T-helper 9 cell (primary cell): ENCODE measurements around the gene LDLRAP1.
A peak's percentile ranks its signal among the peaks of the same experiment; 100 is the strongest.

Experiments used
- DNase-seq: peaks from one replicate; pipeline ENCODE4 v3.0.0-alpha.2; 2020

The LDLRAP1 gene

DNA sequence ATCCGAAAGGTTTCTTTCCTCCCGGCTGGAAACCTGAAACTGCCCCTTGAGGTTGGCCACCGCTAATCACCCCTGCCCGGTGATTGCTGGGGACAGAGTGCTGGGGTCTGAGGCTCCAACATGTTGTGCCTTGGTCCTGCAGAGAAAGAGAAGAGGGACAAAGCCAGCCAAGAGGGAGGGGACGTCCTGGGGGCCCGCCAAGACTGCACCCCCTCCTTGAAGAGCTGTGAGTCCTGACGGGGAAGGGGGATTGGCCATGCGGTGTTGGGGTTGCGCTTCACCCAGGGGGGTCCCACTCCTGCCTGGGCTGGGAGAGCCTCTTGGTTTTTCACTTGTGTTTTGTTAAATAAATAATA, 19.5 kb downstream of the LDLRAP1 start:
- DNase-seq: no peak

DNA sequence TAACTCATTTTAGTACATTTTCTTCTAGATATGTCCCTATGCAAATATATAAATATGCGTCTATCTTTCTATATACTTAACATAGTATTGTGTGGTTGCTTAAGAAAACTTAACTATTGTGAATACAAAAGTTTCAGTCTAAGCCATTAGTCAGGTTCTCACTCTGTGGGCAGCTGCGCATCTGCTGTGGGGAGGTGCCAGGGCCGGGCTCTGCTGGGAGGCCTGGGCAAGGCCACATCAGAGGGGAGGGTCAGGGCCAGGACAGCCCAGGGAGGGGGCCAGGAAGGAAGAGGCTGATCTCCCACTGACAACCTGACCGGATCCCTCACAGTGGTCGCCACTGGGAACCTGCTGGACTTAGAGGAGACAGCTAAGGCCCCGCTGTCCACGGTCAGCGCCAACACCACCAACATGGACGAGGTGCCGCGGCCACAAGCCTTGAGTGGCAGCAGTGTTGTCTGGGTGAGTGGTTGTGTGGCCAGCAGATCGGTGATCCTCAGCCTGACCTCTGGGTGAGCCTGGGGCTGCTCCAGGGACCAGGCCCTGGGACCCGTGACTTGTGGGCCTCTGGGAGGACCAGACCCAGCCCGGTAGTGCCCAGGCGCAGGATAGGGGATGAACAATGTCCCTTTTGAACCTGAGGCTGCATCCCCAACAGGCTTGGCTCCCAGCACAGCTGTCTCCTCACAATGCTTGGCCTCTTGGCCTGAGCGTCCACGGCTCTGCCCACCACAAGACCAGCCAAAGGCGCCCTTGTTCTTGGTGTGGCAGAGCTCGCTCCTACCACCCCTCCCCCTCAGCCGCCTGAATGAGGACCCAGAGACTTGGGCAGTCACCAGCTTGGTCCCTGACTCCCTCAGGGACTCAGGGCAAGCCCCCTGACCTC, 20.2 kb downstream of the LDLRAP1 start:
- DNase-seq: no peak

DNA sequence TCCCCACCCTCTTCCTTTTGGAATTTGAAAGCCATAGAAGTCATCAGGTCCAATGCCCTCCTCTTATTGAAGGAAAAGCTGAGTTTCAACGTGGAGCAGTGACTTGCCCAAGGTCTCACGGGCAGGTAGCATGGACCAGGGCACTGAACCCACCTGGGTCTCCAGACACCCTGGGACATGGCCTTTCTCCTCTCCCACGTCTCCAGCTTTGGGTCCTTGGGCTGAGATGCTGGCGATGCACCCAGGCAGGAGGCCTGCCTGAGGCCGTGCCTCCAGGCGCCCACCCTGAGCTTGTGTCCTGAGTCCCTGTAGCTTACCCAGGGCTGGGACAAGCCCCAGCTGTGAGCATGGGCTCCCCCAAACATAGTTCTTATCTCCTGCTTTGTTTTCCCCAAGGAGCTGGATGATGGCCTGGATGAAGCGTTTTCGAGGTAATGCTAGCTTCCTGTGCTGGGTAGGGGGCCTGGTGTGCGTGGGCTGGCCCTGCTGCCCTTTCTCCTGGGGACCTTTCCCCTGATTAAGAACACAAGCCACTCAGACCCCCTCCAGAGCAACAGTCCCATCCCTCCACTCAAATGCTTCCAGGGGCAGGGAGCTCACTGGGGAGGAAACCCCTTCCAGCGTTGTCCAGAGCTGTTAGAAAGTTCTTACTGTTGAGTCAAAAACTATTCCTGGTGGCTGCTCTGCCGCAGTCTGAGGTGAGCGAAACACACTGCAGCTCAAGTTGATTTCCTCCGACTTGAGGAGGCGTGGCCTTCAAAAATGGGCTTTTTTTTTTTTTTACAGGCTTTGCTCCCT, 21.6 kb downstream of the LDLRAP1 start:
- DNase-seq: no peak

DNA sequence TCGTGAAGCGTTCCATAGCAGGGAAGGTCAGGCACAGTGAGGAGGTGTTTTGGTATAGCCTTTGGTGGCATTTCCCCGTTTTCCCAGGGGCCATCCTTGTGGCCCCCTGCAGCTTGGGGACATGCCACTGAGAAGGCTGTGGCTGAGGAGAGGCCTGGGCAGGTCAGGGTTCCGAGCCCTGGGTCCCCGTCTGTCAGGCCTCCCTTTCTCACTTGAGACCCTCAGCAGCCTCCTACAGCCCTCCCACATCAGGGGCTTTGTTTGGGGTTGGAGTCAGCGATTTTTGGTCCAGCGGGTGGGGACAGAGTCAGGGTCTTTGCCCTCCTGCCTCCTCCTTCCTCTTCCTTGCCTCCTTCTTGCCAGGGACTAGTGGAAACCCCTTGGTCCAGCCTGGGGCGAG, 22.2 kb downstream of the LDLRAP1 start:
- DNase-seq: no peak

DNA sequence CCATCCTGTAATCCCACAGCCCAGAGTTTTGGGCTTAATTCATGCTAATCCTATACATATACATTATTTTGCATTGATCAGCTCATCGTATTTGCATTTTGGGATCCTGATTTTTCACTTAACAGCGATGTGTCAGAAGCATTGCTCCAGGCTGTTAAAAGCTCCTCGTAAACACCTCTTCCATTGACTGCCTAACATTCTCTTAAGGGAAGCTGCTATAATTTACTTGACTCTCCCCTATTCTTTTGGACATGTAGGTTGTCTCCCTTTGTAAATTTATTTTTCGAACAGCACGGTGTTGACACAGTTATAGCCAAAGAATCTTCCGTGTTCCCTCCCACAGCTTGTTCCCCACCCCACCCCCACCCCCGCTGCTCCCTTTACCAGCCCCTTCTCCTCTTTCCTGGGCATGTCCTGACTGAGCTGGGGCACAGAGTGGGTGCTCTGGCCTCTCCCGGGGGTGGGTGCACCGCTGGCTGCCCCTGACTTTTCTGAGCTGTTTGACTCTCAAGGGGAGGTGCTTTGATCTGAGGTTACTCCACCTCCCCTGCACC, 22.8 kb downstream of the LDLRAP1 start:
- no peak for DNase-seq

DNA sequence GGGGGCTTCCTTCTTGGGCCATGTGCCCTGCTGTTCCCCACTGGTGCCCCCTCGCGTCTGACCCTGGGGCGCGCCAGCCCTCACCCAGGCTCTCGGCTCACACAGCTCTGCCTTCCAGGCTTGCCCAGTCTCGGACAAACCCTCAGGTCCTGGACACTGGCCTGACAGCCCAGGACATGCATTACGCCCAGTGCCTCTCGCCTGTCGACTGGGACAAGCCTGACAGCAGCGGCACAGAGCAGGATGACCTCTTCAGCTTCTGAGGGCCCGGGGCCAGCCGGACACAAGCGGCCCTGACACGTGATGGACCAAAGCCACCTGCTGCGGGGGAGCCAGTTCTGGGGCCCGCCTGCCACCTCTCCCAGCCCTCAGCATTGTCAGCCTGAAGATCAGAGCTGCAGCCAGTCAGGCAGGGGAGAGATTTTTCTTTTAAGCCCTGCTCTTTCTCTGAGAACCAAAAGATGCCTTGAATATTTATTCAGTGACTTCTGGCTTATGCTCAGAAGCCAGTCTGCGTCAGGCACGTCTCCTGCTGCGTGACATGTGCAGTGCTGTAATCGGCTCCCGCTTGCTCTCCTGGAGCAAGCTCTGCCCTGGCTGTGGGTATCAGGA, 23.4 kb downstream of the LDLRAP1 start:
- no peak for DNase-seq

DNA sequence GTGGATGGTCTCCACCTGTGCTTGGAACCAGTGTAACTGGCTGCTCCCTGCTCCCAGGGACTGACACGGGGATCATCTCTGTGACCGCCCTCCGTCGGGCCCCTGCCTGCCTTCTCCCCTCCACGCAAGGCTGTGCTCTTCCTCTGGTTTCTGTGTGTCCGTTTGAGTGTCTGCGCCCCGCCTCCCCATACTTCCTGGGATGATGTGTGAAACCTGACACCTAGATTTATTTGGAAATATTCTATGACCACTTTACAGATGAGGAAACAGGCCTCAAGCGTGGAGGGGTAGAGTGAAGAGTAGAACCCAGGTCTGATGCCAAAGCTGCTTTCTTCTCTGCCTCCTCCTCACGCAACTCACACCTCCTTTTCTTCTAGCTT, 24.3 kb downstream of the LDLRAP1 start:
- DNase-seq: no peak

DNA sequence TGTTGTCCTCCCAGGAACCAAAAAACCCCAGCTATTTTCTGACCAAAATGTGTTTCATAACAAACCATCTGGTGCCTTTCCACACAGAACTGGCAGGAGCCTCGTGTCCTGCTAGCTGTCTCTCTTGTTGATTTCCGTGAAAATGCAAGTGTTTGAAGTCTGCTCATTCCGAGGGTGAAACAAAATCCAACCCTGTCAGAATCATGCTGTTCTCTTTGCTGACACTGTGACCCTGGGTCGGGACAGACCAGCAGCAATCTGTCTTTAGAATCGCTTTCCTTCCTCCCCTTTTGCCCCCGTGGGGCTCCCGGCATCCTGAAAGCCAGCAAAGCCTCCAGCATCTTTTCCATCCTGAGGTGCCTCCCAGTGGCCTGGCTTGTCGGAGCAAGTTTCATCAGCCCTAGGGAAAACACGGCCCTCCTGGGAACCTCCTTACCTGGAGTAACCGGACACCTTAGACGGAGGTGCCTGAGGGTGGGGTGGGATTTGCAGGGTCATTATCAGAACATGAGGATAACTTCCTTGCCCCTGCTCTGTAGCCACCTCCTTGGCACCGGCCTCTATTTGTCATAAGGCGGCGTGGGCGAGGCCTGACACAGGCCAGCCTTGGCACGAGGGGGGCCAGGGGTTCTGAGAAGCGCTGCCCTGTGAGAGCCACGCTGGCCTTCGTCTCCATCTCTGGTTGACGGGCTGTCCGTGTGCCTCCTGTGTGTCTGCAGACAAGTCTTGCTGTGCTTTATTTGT, 24.9 kb downstream of the LDLRAP1 start:
- DNase-seq: no peak

DNA sequence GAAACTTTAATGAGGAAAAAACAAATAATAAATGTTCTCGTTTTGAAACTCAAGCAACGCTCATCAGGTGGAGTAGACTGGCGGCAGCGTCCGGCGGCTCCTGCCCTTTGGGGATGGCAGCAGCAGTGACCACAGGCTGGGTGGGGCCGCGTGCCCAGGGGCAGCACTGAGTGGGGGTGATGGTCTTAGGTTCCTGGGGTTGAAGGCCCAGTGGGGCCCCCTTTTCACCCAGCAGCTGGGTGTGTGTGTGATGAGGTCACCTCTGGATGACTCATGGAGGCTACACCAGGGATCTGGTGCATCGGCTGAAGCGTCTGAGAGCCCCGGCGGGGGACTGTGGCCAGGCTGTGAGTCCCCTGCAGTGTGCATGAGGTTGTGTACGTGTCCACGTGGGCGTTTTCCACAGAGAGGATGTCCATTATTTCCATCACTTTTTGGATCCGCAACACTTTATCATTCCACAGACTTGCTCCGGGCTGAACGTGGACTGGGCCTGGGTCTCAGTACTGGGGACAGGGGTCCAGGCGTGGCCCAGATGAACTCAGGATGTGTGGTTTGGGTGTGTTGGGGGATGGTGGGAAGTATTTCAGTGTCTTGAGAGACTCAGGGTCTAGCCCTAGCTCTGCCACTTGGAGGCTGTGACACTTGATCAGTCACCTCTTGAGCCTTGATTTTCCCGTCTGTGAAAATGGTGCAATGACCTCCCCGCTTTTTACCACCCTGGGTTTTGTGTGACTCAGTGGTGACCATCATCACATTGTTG, 25.6 kb downstream of the LDLRAP1 start:
- DNase-seq: no peak

DNA sequence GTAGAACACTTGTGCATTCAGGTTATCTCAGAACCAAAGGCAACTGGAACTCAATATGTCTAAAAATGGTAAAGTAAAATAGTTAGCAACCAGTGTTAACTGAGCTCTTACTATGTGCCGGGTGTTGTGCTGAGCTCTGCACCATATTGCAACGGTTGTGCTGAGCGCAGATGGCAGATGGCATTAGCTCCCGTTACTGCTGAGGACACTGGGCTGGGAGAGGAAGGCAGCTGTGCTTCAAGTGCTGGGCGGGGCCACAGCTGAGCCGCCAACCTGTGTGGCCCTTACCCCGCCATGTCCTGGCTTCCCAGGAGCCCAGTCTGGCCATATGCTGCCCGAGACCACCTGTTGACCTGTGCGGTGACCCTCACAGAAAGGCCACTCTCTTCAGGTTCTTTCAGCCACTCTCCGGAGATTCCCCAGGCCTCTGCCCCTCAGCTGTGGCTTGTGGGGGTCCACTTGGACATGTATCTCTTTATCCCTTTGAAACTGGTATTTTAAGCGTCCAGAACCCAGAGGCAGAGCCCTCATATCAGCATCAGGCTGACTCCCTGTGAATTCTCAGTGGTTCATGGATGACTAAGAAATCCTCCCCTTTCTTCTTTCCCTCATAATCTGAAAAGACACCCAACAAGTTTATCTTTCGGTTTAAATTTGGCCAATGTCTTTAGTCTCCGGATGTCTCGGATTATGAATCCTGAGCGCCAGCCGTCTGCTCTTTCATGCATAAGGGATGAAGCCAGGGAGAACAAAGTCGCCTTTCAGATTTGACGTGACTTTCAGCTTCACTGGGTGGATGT, 26.4 kb downstream of the LDLRAP1 start:
- DNase-seq: no peak

DNA sequence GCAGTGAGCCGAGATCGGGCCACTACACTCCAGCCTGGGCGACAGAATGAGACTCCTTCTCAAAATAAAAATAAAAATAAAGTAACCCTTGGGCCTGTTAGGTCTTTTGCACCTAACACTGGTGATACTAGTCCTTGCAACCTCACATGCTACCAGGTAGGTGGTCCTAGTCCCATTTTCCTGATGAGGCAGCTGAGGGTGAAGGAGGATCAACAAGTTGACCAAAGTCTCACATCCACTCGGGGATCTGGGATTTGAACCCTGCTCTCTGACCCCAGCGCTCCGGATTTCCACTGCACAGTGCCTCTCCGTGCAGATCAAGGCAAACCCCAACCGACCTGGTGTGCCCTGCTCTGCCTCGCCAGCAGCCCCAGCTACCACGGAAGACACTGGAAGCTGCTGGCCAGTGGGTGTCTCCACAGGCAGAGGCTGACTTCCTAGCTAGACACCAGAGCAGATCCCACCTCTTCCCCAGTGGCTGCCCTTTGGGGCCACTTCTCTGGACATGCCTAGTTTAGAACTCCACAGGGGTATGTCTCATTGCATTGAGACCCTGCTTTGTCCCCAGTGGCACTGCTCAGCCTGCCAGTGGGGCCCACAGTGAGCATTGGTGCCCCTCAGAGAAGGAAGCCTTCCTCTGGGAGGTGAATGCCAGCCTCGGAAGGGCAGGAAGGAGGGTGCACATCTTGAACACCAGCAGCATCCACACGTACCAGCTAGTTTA, 27.6 kb downstream of the LDLRAP1 start:
- DNase-seq: no peak

DNA sequence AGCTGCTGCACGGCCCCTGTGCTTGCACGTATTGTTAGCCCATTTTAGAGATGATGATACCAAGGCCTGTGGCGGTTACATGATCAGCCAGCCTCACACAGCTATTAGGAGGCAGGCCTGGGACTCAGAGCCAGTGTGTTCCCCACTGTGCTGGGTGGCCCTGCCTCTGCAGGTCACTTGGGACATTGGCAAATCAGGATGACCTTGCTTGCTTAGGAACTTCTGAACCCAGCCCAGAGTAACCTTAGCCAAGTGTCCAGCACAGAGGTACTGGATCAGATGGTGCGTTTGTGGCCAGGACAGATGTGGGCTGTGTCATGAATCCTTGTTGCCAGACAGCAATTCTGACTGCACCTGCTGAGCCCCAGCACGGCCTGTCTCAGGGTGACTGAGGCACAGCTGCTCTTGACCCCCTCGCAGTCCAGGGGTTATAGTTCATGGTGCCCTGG, 28.1 kb downstream of the LDLRAP1 start:
- no peak for DNase-seq

DNA sequence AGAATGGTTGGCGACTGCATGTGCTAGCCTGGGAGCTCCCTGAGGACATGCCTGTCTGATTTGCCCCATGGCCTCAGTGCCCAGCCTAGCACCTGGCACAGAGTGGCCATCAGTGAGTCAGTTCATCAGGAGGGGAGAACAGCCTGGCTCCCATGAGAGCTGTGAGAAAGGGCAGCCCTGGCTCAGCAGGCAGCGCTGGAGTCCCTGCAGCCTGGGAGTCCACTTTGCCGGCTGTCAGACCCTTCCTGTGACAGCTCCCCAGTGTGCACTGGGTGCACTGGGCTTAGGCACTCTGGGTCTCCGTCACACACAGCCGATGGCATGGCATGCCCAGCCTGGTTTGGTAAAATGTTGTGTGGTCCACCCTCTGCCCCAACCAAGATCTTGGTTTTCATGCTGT, 28.7 kb downstream of the LDLRAP1 start:
- DNase-seq: no peak

DNA sequence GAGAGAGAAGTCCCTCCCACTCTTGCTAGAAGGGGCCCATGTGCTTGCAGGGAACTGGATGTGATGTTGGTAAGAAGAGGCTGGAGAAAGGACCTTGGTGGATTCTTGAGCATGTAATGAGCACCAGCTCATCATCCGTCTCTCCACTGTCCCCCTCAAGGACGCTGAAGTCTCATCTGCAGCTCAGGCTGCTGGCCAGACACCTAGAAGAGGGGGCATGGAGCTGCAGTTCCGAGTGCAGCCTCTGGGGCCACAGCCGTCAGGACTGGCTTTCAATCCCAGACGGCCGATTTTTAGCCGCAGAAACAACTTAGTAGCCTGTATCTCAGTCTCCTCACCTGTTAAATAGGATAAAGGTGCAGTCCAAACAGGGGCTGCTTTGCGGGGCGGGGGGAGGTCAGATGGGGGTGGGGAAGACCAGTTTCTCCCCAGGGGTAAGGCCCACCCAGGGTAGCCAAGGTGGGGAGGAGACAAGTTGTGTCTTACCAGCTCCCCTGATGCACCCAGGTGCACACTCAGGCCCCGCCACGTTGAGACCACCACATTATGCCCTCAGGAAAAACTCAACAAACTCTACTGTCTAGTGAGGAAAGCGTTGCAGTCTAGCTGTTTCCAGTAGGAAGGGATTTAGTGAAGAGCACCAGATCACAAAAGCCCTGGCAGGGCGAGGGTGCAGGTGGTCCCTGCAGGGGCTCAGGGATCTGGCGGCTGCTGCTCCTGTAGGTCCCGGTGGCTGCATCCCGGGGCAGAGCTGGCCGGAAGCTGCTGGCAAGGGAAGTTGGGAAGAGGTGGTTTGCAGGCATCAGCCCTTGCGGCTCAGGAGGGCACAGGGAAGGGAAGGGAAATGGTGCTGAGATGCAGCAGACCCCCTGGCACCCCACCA, 29.5 kb downstream of the LDLRAP1 start:
- DNase-seq: peak; percentile 38

DNA sequence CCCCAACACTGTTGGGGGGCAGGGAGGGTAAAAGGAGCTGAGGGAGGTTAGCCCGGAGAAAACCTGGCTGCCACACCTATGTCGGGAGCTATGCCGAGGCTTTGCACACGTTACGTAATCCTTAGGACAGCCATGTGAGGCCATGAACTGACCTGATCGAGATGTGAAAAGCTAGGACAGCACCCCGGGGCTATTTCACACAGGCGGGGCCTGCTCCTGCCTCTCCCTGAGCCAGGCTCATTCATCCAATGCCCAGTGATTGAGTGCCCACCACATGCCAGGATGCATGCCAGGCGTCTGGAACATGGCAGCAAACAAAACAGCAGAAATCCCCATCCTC, 30.2 kb downstream of the LDLRAP1 start:
- no peak for DNase-seq

DNA sequence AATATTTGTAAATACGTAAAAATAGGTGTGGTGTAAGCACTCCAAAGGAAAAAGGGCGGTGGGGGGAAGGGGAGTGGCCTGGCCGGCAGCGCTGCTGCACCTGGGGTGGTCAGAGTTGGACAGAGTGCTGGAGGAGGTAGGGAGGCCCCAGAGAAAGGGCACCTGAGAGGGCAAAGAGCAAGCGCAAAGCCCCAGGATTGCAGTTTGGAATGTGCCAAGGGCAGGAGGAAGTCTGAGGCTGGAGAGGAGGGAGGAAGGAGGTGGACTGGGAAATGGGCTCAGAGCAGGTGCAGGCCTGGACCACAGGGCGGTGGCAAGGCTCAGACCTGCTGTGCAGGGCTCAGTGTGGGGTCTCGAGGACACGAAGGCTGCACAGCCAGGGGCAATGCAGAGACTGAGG, 30.6 kb downstream of the LDLRAP1 start:
- no peak for DNase-seq

DNA sequence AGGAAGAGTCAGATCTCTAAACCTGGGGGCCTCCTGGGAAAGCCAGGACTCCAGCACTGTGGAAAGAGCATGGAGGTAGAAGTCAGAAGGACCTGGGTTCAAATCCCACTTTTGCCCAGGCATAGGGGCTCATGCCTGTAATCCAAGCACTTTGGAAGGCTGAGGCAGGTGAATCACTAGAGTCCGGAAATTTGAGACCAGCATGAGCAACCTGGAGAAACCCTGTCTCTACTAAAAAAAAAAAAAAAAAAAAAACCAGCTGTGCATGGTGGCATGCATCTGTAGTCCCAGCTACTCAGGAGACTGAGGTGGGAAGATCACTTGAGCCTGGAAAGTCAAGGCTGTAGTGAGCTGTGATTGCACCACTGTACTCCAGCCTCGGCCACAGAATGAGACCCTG, 31.8 kb downstream of the LDLRAP1 start:
- no peak for DNase-seq

DNA sequence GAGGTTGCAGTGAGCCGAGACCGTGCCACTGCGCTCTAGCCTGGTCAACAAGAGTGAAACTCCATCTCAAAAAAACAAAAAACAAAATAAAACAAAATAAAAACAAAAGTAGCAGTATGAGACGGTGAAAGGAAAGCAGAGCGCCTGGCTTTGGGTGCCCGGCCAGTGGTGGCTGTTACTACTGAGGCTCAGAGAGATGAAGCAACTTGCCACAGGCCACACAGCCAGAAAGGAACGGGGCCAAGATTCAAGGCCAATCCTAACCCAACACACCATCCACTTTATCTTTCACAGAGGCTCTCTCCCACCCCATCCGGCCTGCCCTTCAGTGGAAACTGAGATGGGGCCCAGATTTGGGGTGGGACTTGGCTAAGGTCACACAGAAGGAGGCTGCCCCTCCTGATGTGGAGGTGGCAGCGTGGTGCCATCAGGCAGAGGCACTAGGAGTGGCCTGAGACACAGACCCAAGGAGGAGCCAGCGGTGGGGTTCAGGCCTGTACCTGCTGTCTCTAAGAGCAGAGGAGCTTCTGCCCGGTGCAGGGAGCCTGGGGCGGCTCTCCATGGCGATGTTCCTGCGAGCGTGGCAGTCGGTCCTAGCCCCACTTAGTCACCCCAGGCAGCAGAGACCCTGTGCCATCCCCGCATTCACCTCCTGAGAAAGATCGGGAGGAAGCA, 33.2 kb downstream of the LDLRAP1 start:
- no peak for DNase-seq
